ENCODE data around the gene LRRK1.

Gene LRRK1

GRCh38 chr15:100951965-100952364 is 32.8 kb downstream of the LRRK1 start:
- peak; percentile 69 for TF ChIP-seq SPI1 (IDR thresholded peaks at IDR 0.05; ENCODE audit: low read depth, low read length)
- no peak for TF ChIP-seq POLR2A (IDR thresholded peaks at IDR 0.05; ENCODE audit: low read depth, low read length)
- DNase-seq (ENCODE audit: insufficient read length, low spot score) (no peak), FAIRE-seq (peak; percentile 51)

DNA sequence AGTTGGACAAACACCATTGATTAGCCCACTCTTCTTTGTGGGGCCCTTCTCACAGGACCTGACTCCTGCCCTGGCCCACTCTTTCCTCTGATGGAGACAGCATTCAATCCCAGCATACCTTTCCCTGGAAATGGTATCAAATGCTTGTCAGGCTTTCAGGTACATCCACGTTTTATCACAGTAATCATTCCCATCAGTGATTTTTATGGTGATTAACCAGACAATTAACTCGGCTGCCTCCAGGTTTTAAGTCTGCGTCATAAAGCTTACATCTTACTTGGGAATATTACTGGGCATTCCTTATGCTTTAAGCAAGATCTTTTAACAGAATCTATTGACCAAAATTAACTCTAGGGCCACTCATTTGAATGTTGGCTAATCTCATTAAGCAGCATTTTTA is 33.4 kb downstream of the LRRK1 start:
- no peak for TF ChIP-seq POU2F2 (IDR thresholded peaks at IDR 0.05; ENCODE audit: low read depth, low read length)
- TF ChIP-seq POLR2A (IDR thresholded peaks at IDR 0.05; ENCODE audit: low read depth, low read length): no peak
- no peak for TF ChIP-seq SPI1 (IDR thresholded peaks at IDR 0.05; ENCODE audit: low read depth, low read length)
- no peak for TF ChIP-seq PAX5 (IDR thresholded peaks at IDR 0.05; ENCODE audit: insufficient read depth, low read length, severe bottlenecking)
- no peak for TF ChIP-seq TAF1 (IDR thresholded peaks at IDR 0.05; ENCODE audit: low read depth, low read length)
- no peak for TF ChIP-seq POLR2AphosphoS5 (IDR thresholded peaks at IDR 0.05; ENCODE audit: low read depth, low read length)
- no peak for DNase-seq (ENCODE audit: insufficient read length, low spot score)
- peak; percentile 33 for FAIRE-seq

- TF ChIP-seq POLR2A (IDR thresholded peaks at IDR 0.05; ENCODE audit: low read depth, low read length) (no peak), POLR2AphosphoS5 (IDR thresholded peaks at IDR 0.05; ENCODE audit: low read depth, low read length) (no peak), POU2F2 (IDR thresholded peaks at IDR 0.05; ENCODE audit: low read depth, low read length) (no peak), TAF1 (IDR thresholded peaks at IDR 0.05; ENCODE audit: low read depth, low read length) (no peak), SPI1 (IDR thresholded peaks at IDR 0.05; ENCODE audit: low read depth, low read length) (no peak), PAX5 (IDR thresholded peaks at IDR 0.05; ENCODE audit: insufficient read depth, low read length, severe bottlenecking) (no peak)
- DNase-seq (ENCODE audit: insufficient read length, low spot score) (no peak), FAIRE-seq (peak; percentile 50)
Measured at GRCh38 chr15:100958326-100959065, 39.3 kb downstream of the LRRK1 start.

DNA sequence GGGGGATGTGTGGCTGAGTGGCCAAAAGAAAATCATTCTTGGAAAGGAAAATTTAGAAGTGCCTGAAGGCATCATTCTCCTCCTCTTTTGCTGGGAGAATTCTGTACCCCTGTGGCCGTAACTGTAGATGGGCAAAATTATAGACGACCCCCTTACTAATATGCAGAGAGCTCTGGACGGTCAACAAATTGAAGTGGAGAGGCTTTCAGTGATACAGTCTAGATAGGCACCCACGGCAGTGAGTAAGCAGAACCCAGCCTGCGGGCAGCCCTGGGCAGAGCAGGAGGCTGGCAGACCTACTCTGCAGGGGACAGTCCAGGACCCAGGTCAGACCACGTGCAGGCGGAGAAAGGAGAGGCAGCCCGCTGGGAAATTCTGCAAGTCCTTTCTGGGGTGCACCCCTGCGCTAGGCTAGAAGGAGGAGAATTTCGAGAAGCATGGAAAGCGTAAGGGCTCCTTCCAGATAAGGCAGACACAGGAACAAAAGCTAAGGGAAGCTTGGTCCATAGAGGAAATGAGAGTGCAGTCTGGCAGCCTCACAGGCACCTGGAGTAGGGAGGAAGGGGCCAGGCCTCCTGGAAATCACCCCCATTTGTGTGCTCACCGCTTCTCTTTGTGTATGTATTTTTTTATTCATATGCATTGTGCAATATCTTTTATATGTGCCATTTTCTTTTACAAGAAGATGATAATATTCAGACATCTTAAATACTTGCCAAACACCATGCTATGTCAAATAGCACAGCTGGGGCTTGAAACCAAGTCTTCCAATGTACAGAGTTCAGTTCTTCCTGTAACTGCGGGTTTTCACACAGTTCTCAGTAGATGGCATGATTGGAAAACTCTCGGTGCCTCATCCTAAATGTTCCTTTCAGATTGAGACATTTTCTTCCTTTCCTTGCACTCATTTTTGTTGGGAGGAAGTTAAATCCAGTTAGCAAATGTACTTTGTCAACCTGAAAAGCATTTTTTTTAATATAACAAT is 40.2 kb downstream of the LRRK1 start:
- DNase-seq (ENCODE audit: insufficient read length, low spot score): no peak
- FAIRE-seq: no peak
- TF ChIP-seq POLR2AphosphoS5 (IDR thresholded peaks at IDR 0.05; ENCODE audit: low read depth, low read length): no peak
- no peak for TF ChIP-seq SPI1 (IDR thresholded peaks at IDR 0.05; ENCODE audit: low read depth, low read length)
- no peak for TF ChIP-seq TAF1 (IDR thresholded peaks at IDR 0.05; ENCODE audit: low read depth, low read length)
- TF ChIP-seq PAX5 (IDR thresholded peaks at IDR 0.05; ENCODE audit: insufficient read depth, low read length, severe bottlenecking): no peak
- no peak for TF ChIP-seq POU2F2 (IDR thresholded peaks at IDR 0.05; ENCODE audit: low read depth, low read length)
- no peak for TF ChIP-seq POLR2A (IDR thresholded peaks at IDR 0.05; ENCODE audit: low read depth, low read length)

DNA sequence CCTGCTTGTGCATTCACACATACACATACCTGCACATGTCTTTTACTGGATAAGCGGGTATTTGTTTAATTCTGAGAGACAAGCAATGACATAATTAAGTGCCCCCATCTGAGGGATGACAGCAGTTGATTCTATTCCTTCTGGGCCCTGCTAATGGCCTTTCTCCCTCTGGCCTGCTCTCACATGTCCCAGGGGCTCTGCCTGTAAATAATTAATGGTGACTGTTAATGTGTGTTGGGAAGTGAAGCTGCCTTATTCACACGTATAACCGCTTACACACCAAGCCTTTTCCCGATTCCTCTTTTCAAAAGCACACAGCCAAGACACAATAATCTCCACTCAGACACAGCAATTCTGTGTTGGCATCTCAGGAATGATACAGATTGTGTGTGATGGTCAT is 47.8 kb downstream of the LRRK1 start:
- DNase-seq (ENCODE audit: insufficient read length, low spot score): no peak
- peak; percentile 74 for TF ChIP-seq SPI1 (IDR thresholded peaks at IDR 0.05; ENCODE audit: low read depth, low read length)
- no peak for TF ChIP-seq PAX5 (IDR thresholded peaks at IDR 0.05; ENCODE audit: insufficient read depth, low read length, severe bottlenecking)
- no peak for FAIRE-seq

GRCh38 chr15:100968050-100968966 is 49.2 kb downstream of the LRRK1 start:
- FAIRE-seq (peak; percentile 28), DNase-seq (ENCODE audit: insufficient read length, low spot score) (no peak)
- TF ChIP-seq SPI1 (IDR thresholded peaks at IDR 0.05; ENCODE audit: low read depth, low read length): no peak
- no peak for TF ChIP-seq TAF1 (IDR thresholded peaks at IDR 0.05; ENCODE audit: low read depth, low read length)
- no peak for TF ChIP-seq POU2F2 (IDR thresholded peaks at IDR 0.05; ENCODE audit: low read depth, low read length)

- DNase-seq (ENCODE audit: insufficient read length, low spot score) (no peak), FAIRE-seq (no peak)
- TF ChIP-seq SPI1 (IDR thresholded peaks at IDR 0.05; ENCODE audit: low read depth, low read length): no peak
- TF ChIP-seq POLR2A (IDR thresholded peaks at IDR 0.05; ENCODE audit: low read depth, low read length): no peak
- no peak for TF ChIP-seq PAX5 (IDR thresholded peaks at IDR 0.05; ENCODE audit: insufficient read depth, low read length, severe bottlenecking)
Measured at GRCh38 chr15:100972975-100973350, 53.8 kb downstream of the LRRK1 start.

DNA sequence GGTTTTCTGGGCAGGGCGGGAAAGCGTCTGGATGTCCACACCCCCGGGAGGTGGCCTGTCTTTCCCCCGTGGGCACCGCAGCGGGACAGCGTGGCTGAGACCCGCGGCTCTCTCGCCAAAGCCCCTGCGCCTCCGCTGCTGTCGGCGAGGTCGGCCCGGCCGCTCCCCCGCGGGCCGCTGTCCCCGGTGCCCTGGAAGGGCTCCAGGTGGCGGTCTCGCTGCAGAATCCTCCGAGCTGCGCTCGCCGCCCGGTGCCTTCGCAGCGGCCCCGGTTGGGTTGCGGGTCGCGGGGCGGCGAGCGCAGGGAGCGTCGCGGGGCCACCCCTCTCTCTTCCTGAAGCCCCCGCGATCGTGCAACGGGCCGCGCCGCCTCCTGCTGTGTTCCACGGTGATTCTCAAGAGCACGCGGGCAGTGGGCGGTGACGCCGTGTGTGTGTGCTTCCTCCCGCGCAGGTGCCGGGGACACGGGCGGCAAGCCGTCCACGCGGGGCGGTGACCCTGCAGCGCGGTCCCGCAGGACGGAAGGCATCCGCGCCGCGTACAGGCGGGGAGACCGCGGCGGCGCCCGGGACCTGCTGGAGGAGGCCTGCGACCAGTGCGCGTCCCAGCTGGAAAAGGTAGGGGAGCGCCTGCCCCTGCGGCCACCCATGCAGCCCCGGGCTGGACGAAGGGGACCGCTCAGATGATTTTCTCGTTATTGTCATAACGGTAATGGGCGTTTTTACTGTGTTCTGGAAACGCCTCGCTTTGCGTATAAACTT is 54.4 kb downstream of the LRRK1 start:
- DNase-seq (ENCODE audit: insufficient read length, low spot score) (peak; percentile 44), FAIRE-seq (peak; percentile 45)
- no peak for TF ChIP-seq POU2F2 (IDR thresholded peaks at IDR 0.05; ENCODE audit: low read depth, low read length)
- no peak for TF ChIP-seq TAF1 (IDR thresholded peaks at IDR 0.05; ENCODE audit: low read depth, low read length)

GRCh38 chr15:100975043-100975442 is 55.9 kb downstream of the LRRK1 start:
- DNase-seq (ENCODE audit: insufficient read length, low spot score) (no peak), FAIRE-seq (no peak)
- no peak for TF ChIP-seq SPI1 (IDR thresholded peaks at IDR 0.05; ENCODE audit: low read depth, low read length)
- no peak for TF ChIP-seq TAF1 (IDR thresholded peaks at IDR 0.05; ENCODE audit: low read depth, low read length)
- no peak for TF ChIP-seq POLR2A (IDR thresholded peaks at IDR 0.05; ENCODE audit: low read depth, low read length)
- TF ChIP-seq POU2F2 (IDR thresholded peaks at IDR 0.05; ENCODE audit: low read depth, low read length): no peak
- no peak for TF ChIP-seq PAX5 (IDR thresholded peaks at IDR 0.05; ENCODE audit: insufficient read depth, low read length, severe bottlenecking)
- TF ChIP-seq POLR2AphosphoS5 (IDR thresholded peaks at IDR 0.05; ENCODE audit: low read depth, low read length): no peak

Measured in GM12891 (cell line).